ENCODE data around the gene GRK5.

The GRK5 gene

DNA sequence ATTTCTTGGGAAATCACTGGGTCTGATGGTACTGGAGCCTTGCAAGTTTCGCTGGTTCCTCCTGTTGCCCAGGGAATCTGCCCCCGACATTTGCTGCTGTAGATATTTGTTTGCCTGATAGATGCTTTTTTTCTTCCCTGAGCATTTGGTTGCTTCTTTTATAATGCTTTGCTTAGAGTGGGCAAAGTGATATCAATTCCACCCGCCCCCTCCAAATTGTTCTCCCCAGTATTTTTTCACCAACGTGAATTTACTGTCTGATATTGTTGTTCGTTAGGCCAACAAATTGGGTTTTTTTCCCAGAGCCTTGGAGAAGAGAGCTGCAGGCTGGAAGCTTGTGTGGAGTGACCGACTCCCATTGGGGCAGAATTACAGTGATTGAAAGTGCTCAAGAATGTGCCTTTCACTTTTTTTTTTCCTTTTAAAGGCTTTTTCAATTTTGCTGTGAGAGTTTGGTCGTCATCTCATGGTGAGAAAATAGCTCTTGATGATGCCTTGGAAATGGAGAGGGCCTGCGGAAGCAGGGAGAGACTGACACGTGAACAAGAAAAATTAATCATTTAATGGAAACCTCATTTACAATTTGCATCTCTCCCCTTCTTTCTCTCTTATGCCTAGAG, 2.5 kb downstream of the GRK5 start:
- intact Hi-C loops (cut with DNase I; ENCODE audit: low total_unique reads) = loop anchor here (5.0 to 10.0 kb wide), 4 partner anchors 42 to 205 kb away; no protein-coding TSS in a partner anchor
- Histone ChIP-seq H3K4me3 (peak overlapping the region; percentile 87 to 97), H3K27ac (peak overlapping the region; percentile 87 to 90), H3K27me3 (no peaks in the 10 kb centered on the region), H3K9me3 (no peaks in the 10 kb centered on the region), H3K36me3 (no peaks in the 10 kb centered on the region), H3K4me1 (peaks cover 0 to 59% (median 43%) of the 10 kb centered on the region in 4 donors)
- peak in 1 of 2 donors; percentile 28 for DNase-seq
- TF ChIP-seq, protein P1, sequence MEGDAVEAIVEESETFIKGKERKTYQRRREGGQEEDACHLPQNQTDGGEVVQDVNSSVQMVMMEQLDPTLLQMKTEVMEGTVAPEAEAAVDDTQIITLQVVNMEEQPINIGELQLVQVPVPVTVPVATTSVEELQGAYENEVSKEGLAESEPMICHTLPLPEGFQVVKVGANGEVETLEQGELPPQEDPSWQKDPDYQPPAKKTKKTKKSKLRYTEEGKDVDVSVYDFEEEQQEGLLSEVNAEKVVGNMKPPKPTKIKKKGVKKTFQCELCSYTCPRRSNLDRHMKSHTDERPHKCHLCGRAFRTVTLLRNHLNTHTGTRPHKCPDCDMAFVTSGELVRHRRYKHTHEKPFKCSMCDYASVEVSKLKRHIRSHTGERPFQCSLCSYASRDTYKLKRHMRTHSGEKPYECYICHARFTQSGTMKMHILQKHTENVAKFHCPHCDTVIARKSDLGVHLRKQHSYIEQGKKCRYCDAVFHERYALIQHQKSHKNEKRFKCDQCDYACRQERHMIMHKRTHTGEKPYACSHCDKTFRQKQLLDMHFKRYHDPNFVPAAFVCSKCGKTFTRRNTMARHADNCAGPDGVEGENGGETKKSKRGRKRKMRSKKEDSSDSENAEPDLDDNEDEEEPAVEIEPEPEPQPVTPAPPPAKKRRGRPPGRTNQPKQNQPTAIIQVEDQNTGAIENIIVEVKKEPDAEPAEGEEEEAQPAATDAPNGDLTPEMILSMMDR (IDR thresholded peaks at IDR 0.05) = peak in 1 of 2 experiments; percentile 8

DNA sequence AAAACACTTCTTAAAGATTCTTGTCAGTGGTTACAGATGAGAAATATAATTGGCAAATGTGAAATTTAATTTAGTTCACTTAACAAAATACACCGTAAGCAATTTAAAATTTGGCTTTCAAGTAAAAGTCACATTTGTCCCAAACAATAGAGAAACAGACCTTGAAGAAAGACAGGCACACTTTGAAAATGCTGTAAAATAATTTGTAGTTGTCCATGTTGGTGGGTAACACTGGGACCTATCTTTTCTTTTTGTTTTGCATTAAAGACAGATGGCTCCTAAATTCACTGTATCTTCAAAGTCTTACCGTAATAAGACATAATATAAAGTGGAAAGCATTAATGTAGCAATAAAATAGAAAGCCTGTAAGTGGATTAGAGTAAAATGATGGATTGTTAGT, 3.3 kb downstream of the GRK5 start:
- no peak for DNase-seq
- intact Hi-C loops (cut with DNase I; ENCODE audit: low total_unique reads) = loop anchor here (5.0 kb wide), 1 partner anchor 42 kb away; no protein-coding TSS in a partner anchor
- Histone ChIP-seq H3K4me1 (peaks cover 0 to 66% (median 44%) of the 10 kb centered on the region in 4 donors), H3K27me3 (no peaks in the 10 kb centered on the region), H3K36me3 (no peaks in the 10 kb centered on the region), H3K27ac (peak overlapping the region; percentile 87 to 90), H3K9me3 (no peaks in the 10 kb centered on the region), H3K4me3 (peak overlapping the region in 1 of 2 donors; percentile 87)
- TF ChIP-seq, protein P1 (IDR thresholded peaks at IDR 0.05) = no peak

DNA sequence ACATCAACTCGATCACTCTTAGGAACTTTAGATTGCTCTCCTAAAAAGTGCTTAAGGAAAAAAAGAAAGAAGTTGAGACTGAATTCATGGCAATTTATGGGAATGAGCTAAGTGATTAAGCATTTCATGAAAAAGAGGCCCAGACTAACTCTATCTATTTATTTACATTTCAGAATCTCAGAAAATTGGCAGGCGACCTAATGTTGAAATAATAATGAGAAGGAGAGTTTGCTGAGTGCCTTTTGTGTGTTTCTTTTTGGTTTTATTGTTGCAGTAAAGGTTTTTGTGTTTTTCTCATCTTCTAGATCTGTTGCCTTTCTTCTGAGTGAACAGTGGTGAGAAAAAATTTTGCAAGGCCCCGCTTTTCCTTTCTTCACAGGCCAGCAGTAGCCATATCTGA, 3.8 kb downstream of the GRK5 start:
- intact Hi-C loops (cut with DNase I; ENCODE audit: low total_unique reads) = loop anchor here (5.0 kb wide), 1 partner anchor 41 kb away; no protein-coding TSS in a partner anchor
- H3K36me3 ChIP-seq = no peaks in the 10 kb centered on the region
- peak overlapping the region in 1 of 2 donors; percentile 30 for H3K4me3 ChIP-seq
- no peak for DNase-seq
- peak overlapping the region; percentile 87 to 90 for H3K27ac ChIP-seq
- H3K27me3 ChIP-seq = no peaks in the 10 kb centered on the region
- no peaks in the 10 kb centered on the region for H3K9me3 ChIP-seq
- TF ChIP-seq, protein P1 (IDR thresholded peaks at IDR 0.05) = no peak
- H3K4me1 ChIP-seq = peaks cover 0 to 65% (median 39%) of the 10 kb centered on the region in 4 donors

DNA sequence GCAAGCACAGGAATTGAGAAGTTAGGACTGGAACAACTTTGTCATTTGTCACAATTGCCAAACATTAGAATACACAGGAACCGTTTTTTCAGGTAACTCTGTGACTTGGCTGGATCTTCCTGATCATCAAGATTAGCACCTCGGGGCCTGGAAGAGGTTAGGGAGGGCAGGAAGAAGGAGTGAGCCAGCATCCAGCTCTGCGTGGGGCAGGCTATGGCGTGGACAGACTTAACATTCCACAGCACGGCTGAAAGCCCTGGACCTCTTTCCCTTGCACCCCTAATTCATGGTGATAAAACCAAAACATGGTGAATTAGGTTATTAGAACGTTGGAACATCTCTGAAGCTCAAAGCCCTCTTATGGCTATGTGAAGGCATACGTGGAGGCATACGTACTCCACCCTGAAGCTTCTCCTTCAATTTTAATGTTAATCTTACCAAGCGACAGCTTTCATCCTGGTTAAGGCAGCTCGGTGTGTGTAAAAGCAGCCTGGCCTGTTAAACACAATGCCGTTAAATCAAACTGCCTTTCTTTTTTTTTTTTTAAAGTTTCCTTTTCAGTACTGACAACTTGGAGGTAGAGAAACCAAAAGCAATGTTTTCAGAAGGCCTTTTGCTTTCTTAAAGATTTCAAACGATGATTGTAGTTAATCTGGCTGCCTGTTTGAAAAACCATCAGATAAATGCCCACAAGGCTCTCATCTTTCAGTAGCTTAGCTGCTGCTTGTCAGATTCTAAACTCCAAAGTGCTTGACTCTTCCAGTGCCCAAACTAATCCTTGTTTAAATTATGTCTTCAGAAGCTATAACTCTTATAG, 4.5 kb downstream of the GRK5 start:
- H3K36me3 ChIP-seq = no peaks in the 10 kb centered on the region
- TF ChIP-seq, protein P1 (IDR thresholded peaks at IDR 0.05) = no peak
- intact Hi-C loops (cut with DNase I; ENCODE audit: low total_unique reads) = loop anchor here (5.0 kb wide), 1 partner anchor 40 kb away; no protein-coding TSS in a partner anchor

DNA sequence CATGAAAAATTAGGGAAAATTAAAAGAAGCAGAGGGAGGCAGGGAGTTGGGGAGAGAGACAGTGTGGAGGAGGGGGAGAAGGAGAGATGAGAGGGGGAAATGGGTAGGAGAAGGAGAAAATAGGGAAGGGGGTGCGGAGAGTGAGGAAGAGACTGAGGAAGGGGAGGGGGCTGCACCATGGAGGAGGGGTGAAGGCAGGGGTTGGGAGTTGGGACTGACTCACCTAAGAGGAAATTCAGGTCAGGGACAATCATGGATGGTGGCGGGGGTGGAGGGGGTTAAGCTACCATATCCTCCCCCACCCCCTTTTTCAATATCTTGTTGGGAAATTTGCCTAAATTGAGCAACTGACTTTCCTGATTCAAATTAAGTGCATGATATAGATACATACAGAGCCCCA, 8.0 kb downstream of the GRK5 start:
- peaks cover 0 to 94% (median 64%) of the 10 kb centered on the region in 4 donors for H3K4me1 ChIP-seq

More for the DNA sequence above, 4.5 kb downstream of the GRK5 start:
- Histone ChIP-seq H3K4me3 (peak overlapping the region; percentile 6 to 30), H3K27me3 (no peaks in the 10 kb centered on the region), H3K27ac (peak overlapping the region; percentile 87 to 90), H3K9me3 (no peaks in the 10 kb centered on the region), H3K4me1 (peaks cover 0 to 67% (median 36%) of the 10 kb centered on the region in 4 donors)
- peak in 1 of 2 donors; percentile 53 for DNase-seq

More for the DNA sequence above, 8.0 kb downstream of the GRK5 start:
- TF ChIP-seq, protein P1 (IDR thresholded peaks at IDR 0.05) = no peak
- Histone ChIP-seq H3K27ac (peak overlapping the region in 1 of 2 donors; percentile 80), H3K36me3 (no peaks in the 10 kb centered on the region), H3K27me3 (no peaks in the 10 kb centered on the region), H3K4me3 (no peak overlapping the region), H3K9me3 (no peaks in the 10 kb centered on the region)
- intact Hi-C loops (cut with DNase I; ENCODE audit: low total_unique reads) = no loop called here
- no peak for DNase-seq

Measured in tibial artery (tissue), 4 donors.